Neural progenitor cell (in vitro differentiated cells): Measurements from ENCODE around the gene RIPOR3.

Source experiments
- EZH2phosphoT487 ChIP-seq: fragments of 200-600 bp; sonication (generic); IDR thresholded peaks from 2 replicates; pipeline ENCODE4 v1.6.1; 2017; ENCODE audit warnings: antibody characterized with exemption
- TF ChIP-seq, protein P1 (sequence below): fragments of 200-600 bp; sonication (generic); IDR thresholded peaks from 2 replicates; pipeline ENCODE4 v1.5.1; 2017; ENCODE audit warnings: antibody characterized with exemption, mild to moderate bottlenecking

DNA sequence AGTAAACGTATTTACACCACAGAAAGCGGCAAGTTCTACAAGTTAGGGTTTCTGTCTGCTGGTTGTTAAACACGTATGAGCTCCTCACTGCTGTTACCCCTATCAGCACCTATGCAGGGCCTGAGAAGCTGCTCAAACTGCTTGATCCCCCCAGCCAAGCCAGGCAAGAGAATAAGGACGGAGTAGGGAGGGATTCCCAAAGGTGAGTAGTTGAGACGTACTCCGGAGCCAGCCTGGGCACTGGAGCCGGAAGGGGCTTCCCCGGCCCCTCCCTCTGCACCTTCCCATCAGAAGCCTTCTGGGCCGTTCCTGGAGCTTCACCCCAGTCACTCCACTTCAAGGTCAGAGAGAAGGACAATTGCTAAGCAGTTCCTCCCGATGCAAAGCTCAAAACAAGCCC lies 58.0 kb downstream of the RIPOR3 start:
- TF ChIP-seq, protein P1, sequence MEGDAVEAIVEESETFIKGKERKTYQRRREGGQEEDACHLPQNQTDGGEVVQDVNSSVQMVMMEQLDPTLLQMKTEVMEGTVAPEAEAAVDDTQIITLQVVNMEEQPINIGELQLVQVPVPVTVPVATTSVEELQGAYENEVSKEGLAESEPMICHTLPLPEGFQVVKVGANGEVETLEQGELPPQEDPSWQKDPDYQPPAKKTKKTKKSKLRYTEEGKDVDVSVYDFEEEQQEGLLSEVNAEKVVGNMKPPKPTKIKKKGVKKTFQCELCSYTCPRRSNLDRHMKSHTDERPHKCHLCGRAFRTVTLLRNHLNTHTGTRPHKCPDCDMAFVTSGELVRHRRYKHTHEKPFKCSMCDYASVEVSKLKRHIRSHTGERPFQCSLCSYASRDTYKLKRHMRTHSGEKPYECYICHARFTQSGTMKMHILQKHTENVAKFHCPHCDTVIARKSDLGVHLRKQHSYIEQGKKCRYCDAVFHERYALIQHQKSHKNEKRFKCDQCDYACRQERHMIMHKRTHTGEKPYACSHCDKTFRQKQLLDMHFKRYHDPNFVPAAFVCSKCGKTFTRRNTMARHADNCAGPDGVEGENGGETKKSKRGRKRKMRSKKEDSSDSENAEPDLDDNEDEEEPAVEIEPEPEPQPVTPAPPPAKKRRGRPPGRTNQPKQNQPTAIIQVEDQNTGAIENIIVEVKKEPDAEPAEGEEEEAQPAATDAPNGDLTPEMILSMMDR: no peak
- no peak for TF ChIP-seq EZH2phosphoT487
